Hematopoietic multipotent progenitor cell treated with erythropoietin and hydrocortisone succinate and interleukin-3 and kit ligand, for 8 days (in vitro differentiated cells): Measurements from ENCODE around the gene CSPG4.
"Not testable (repeated sequence)": the region's sequence is repeated elsewhere in the genome, so short reads cannot be mapped to it uniquely, and the experiment has no call there.

Experiments
- DNase-seq: peaks from one replicate; pipeline ENCODE4 v3.0.0-alpha.2; 2015

The CSPG4 gene

GRCh38 chr15:75738014-75738646 is 25.5 kb upstream of the CSPG4 start:
- no peak for DNase-seq

DNA sequence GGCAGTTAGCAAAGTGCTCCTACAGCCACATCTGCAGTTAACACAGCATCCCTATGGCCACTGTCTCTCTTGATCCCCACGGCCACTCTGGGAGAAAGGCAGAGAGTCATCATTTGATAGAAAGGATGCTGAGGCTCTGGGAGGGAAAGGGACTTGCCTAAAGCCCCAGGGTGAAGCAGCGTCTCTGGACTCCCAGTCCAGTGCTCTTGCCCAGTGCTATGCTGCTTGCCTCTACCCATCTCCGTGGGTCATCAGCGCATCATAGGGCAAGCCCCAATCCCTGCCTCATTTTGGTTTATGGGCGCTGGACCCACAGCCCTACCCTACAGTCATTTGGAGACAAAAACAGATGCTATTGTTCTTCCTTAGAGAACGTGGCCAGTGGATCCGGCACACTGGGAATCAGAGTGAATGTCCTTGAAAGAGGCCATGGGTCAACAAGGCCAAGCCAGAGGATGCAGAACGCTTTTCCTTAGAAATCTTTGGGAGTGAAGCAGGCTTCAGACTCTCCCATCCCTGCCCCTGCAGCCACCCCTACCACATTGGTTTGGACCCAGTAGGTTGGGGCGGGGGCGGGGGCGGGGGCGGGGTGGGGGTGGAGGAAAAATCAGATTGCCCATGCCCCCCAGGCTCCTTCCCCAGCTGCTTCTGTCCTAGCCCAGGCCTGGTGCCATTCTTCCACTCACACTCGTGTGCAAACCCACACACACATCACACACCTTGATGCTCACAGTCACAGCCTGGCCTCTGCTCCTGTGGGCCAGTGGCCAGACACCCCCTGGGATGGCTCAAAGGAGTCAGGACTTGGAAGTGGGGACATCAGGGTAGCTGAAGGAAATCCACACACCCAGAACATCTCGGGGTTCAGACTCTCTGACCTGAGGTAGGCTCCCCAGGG is 24.7 kb upstream of the CSPG4 start:
- not testable (repeated sequence) for DNase-seq

- DNase-seq = no peak
These were observed 23.6 kb upstream of the CSPG4 start for GRCh38 chr15:75736256-75736655.

- DNase-seq = not testable (repeated sequence)
These were observed 22.5 kb upstream of the CSPG4 start for GRCh38 chr15:75734861-75735760.

- no peak for DNase-seq
These were observed 21.4 kb upstream of the CSPG4 start for GRCh38 chr15:75733761-75734651.

DNA sequence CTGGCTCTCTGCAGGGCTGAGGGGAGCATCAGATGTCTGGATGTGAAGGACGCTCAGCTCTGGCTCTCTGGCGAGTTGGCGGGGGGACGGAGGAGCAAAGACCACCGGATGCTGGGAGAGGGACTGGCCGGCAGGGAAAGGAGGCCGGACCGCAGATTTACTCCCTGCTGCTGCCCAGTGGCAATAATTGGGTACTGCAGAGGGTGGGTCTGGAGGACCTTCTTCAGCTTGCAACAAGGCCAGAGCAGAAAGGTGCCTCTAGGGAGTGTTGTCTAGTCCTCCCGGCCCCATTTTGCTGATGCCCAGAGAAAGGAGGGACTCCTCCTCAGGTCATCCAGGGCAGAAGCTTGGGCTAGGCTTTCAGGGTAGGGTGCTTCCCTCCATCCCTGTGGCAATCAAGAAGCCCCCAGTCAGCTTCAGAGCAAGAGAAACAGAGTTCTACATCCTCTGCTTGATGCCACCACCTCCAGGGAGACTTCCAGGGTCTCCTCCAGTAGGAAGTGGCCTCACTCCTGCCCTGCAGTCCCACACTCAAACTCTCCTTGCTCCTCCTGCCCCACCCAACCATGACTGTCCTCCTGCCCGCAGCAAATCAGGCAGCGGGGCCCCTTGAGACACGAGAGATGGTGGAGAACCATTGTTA is 20.3 kb upstream of the CSPG4 start:
- peak; percentile 52 for DNase-seq

- no peak for DNase-seq
These were observed 19.6 kb upstream of the CSPG4 start for GRCh38 chr15:75732177-75732808.

GRCh38 chr15:75731248-75732151 is 18.9 kb upstream of the CSPG4 start:
- no peak for DNase-seq

GRCh38 chr15:75730376-75731247 is 18.0 kb upstream of the CSPG4 start:
- not testable (repeated sequence) for DNase-seq

DNA sequence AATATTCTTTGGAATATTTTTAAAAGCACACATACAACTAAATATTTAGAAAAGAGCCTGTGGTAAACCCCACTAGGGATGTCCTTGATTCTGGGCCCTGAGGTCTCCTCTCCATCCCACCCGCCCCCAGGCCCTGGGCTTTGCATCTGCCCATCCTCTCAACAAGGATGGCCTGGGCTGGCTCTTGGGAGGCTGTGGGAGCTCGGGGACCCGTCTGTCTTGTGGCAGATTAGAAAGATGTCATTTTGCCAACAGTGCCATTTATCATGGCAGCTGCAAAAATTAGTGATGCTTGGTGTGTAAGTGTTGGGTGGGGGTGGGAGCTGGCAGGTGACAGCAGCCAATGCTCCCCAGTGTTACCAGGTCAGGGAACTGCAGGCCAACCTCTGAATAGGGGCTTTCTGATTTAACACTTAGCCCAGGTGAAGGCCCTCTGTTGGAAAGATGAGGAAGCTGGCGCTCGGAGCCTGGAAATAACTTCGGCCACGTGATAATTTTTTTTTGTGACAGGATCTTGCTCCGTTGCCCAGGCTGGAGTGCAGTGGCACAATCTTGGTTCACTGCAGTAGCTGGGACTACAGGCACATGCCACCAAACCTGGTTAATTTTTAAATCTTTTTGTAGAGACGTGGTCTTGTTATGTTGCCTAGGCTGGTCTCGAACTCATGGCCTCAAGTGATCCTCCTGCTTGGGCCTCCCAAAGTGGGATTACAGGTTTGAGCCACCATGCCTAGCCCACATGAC is 16.9 kb upstream of the CSPG4 start:
- no peak for DNase-seq

- DNase-seq = peak; percentile 70
These were observed 15.4 kb upstream of the CSPG4 start for GRCh38 chr15:75727851-75728715.

DNA sequence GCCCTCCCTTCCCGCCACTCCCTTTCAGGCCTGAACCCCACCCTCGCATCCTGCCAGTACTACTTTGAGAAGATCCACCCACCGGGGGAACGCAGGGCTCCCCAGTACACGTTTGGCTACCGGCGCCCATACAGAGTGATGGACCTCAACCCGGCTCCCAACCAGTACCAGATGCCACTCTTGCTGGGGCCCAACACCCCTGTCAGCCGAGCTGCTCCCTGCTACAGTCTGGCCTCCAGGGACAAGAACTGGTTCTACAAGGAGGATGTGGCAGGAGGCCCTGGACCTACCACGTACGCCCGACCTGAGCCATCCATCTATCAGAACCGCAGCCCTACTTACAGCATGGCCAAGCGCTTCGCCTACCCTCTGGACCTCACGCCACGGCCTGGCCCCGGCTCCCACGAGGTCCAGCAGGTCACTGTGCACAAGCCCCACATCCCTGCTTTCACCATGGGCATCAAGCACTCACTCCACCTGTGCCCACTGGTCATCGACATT is 14.4 kb upstream of the CSPG4 start:
- DNase-seq = no peak

DNA sequence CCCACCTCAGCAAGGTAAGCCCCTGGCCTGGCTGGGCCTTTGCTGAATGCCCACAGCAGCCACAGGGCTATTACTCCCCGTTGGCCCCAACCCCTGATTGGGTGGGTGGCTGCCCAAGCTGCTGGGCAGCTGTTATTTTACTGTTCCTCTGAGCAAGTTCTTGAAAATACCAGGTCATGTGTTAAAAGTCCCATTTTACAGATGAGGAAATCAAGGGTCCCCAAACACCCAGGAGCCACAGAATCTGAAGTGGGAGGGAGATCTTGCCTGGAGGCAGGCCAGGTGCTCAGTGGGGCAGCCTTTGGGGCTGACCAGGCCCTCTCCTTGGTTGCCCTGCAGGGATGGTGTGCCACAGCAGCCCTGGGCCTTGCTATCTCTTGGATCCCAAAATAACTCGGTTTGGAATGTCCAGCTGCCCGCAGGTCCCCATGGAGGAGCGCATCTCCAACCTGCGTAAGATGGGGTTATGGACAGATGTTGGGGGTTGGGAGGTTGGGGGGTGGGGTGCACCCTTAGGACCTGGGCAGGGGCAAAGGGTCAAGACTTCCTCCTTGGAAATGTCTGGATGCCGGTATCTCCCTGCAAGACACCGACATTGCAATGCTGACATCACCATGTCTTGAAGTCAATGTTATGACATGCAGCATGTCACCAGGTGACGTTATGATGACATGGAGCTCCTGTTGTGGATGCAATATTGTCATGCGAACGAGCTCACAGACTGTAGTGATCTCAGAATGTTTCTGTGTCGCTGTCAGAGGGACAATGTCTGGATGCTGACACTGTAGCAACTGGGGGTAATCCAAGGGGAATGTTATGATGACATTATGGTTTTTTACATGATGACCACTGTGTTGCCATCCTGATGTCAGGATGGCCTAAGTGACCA is 13.3 kb upstream of the CSPG4 start:
- no peak for DNase-seq

DNA sequence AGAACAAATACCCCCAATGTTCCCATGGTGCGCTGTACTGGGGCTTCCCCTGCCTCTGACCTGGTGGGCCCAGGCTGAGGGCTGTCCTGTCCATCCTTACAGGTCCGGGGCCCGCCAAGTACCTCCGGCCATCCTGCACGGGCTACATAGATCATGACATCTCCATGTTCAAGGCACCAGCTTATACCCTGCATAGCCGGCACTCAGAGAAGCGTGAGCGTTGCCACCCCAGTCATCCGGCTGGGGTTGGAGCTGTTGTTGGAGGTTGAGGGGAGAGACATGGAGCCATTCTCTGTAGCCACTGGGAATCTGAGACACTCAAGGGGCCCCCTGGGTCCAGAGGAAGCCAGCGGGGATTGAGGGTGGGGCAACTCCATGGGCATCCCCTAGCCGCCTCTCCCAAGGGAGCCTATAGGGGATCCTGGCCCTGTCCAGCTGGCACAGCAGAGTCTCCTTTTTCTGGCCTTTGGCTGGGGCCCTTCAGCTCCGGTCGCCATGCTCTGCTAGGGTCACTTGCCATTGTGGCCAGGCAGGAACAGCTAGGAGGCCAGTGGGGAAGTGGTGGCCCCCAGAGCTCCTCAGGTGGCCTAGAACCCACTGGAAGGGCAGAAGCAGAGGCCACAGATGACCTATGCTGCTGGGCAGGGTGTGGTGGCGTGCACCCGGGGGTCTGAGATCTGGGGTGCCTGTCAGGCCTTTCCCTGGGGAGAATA is 12.5 kb upstream of the CSPG4 start:
- DNase-seq = no peak
